Stimulated activated CD8-positive, alpha-beta memory T cell treated with anti-CD3 and anti-CD28 coated beads, Interleukin-12 subunit alpha, Interleukin-12 subunit beta, amount 100 ng/mL, for 4 hours (primary cell): ENCODE data around the gene ISG20.

Experiments used
- DNase-seq: peaks from one replicate; pipeline ENCODE4 v3.0.0-alpha.2; 2020; ENCODE audit warnings: low read depth

Gene ISG20

DNA sequence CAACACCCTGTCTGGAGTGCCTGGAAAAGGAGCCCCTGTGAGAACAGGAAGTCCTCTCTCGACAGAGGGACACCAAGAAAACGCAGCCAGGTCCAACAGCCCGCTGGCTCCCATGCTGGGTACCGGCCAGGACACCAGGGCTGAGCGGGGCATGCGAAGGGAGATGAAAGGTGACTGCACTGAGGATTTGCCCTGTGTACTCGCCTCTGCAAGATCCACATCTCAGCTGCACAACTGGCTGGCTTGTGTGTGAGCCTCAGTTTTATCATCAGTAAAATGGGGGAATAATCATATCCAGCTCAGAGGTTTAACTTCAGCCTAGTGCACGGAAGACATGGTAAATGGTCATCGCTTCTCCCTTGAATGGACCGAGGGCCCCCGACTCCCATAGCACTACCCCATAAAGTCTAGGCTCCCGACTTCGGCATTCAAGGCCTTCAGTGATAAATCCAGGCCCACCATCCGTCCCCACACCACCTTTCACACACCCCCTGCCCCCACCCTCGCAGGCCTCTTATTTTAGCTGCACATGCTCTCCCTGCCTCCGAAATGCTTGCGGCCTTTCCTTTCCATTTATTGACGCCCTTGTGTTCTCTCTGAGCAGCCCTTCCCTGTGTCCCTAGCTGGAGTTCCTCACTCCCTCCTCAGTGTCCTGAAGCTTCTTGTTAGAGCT lies 15.8 kb downstream of the ISG20 start:
- no peak for DNase-seq

GRCh38 chr15:88655103-88655553 lies 16.3 kb downstream of the ISG20 start:
- no peak for DNase-seq

DNA sequence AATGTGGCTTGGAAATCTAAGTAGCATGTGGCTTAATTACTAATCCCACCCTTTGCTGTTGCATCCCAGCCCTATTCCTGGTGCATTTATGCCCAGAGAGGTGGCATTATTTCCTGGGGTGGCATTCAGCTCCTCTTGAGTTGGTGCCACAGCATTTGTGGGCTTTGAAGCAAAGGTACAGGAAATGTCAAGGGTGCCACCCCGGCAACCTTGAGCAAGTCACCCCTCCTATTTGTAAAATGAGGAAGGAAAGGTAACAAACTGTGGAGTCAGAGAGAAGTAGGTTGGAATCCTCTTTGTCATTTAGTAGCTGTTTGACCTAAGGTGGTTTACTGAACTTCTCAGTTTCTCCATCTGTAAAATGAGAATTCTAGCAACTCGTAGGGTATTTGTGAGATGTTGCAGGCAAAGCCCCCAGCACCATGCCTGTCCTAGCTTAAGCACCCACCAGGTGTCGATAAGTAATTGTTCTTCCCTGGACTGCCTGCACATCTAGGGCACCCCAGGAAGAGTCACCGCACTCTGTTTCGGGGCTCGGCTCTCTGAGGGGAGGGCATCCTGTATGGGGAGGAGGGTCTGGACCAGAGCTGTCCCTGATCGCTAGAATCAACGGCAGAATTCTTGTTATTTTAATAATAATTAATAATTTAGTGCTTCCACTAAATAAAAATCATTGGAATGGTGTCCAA lies 17.1 kb downstream of the ISG20 start:
- no peak for DNase-seq

DNA sequence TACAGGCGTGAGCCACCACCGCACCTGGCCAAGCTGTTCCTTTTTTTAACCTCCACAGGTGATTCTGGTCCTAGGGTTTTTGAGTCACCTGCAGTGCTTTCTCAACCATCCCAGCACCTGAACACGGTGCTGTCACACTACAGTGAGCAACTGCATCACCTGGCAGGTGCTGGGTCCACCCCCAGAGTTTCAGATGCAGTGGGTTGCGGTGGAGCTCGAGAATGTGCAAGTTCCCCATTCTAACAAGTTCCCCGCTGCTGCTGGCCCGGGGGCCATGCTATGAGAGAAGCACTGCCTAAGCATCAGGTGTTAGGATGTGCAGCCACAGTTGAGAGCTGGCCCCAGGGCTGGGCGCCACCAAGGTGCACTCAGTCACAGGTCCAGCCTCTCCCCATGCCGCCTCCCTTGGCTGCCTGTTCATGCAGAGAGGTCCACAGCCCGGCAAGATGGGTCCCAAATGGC lies 18.0 kb downstream of the ISG20 start:
- DNase-seq = no peak

GRCh38 chr15:88657326-88658069 lies 18.7 kb downstream of the ISG20 start:
- no peak for DNase-seq

- no peak for DNase-seq
These were observed 19.5 kb downstream of the ISG20 start for GRCh38 chr15:88658070-88658965.

- no peak for DNase-seq
These were observed 20.4 kb downstream of the ISG20 start for GRCh38 chr15:88658972-88659931.

GRCh38 chr15:88661041-88661700 lies 22.4 kb downstream of the ISG20 start:
- no peak for DNase-seq

DNA sequence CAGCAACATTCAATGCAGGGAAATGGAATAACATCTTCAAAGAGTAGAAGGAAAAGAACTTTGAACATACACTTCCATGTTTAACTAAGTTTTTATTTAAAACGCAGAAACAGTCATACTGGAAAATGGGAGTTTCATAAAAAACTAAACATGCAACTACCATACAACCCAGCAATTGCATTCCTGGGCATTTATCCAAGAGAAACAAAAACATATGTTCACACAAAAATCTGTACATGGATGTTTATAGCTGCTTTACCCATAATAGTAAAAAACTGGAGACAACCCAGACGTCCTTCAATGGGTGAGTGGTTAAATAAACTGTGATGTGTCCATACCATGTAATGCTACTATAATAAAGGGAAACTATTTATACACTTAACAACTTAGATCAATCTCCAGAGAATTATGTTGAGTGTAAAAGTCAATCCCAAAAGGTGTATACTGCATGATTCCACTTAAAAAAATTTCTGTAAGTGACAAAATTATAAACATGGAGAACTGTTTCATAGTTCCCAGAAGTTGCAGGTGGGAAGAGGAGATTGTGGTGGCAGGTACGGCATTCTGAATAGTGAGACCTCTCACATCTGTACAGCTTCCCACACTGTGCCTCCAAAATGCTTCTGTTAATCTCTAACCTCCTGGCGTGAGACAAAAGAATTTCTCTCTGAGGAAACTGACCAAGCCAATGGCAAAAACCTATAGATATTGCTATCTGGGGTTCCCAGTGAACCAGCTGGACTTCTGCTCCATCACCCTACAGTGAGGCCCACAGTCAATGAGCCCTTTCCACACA lies 23.1 kb downstream of the ISG20 start:
- DNase-seq = no peak

DNA sequence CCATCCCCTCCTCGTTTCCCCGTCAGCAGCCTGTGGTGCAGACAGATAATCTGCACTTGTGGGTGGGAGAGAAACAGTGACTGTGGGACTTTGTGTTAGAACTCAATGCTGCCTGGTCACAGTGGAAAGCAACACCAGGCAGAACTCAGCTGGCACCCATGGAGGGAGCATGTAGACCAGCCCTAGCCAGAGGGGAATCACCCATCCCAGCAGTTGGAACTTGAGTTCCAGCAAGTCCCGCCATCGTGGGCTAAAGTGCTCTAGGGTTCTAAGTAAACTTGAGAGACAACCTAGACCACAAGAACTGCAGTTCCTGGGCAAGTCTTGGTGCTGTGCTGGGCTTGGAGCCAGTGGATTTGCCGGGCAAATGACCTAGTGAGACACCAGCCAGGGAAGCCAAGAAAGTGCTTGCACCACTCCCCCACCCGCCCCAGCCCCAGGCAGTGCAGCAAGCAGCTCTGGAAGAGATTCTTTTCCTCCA lies 24.4 kb downstream of the ISG20 start:
- DNase-seq = no peak

DNA sequence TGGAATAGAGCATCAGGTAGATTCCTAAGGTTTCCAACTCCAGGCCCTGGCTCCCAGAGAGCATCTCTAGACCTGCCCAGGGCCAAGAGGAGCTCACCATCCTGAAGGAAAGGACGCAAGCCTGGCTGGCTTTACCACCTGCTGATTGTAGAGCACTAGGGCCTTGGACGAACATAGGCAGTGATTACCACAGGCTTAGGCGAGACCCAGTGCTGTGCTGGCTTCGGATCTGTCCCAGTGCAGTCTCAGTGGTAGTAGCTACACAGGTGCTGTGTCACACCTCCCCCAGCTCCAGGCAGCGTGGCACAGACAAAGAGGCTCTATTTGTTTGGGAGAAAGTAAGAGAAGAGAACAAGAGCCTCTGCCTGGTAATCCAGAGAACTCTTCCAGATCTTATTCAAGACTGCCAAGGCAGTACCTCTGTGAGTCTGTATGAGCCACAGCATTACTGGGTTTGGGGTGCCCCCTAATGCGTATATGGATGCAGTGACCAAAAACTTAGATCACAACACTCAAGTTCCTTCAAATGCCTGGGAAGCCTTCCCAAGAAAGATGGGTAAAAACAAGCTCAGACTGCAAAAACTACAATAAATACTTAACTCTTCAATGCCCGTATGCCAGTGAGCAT lies 25.4 kb downstream of the ISG20 start:
- no peak for DNase-seq

- no peak for DNase-seq
These were observed 35.8 kb downstream of the ISG20 start for GRCh38 chr15:88674661-88675060.

DNA sequence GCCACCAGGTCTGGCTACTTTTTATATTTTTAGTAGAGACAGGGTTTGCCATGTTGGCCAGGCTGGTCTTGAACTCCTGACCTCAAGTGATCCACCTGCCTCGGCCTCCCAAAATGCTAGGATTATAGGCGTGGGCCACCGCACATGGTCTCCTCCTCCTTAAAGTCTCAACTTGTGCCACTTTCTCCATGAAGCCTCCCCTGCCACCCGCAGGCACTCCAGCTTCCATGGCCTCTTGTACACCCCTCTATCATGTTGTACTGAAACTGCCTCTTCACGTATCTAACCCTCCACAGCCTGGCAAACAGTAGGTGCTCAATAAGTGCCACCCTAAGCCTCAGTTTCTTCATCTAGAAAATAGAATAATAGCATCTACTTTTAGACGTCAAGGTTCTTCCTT lies 39.9 kb downstream of the ISG20 start:
- DNase-seq = no peak

- DNase-seq = no peak
These were observed 41.6 kb downstream of the ISG20 start for GRCh38 chr15:88680241-88681001.

- DNase-seq = no peak
These were observed 42.9 kb downstream of the ISG20 start for GRCh38 chr15:88681610-88682221.

DNA sequence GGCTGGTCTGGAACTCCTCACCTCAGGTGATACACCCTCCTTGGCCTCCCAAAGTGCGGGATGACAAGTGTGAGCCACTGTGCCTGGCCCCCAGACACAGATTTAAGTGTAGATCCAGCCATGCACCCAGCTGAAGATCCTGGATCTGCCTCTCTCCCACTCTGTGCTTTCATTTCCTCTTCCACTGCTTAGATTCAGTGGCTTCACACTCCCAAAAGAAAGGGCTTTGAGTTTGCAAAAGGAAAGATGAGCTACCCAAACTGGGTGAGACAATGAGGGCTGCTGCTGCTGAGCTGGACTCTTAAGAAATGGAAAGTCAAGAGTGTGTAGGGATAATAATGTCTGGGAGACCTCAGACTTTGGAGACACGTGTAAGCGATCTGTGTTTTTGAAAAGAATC lies 45.5 kb downstream of the ISG20 start:
- DNase-seq = no peak

DNA sequence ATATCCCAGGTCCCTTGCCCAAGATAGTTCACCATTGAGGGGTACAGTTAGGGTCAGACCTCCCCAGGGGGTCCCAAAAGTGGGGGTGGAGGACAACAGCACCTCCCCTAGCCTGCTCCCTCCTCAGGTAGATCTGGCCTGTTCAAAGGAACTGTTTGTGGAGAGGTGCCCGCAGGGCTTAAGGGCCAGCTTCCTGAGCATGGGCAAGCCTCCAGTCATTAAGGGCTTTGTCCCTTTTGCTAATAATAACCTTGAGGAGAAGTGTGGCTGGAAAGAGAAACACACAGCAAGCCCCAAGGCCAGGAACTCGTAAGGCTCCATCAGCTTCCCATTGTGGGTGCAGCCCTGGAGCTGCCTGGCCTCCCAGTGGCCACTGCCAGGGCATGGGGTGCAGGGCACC lies 47.4 kb downstream of the ISG20 start:
- no peak for DNase-seq
